ENCODE data around the gene SNX1. TPM values are rescaled to one million over a fixed set of nuclear protein-coding genes. Genes with fewer than 3 reads are reported as not detected.

Gene SNX1
- total and polyA plus RNA-seq, 2 of the 13 experiments (the other 11 are each of a cell fraction or from before 2014, with no cell fraction given): 29.3 to 60.1 TPM

GRCh38 chr15:64161688-64162477 is 66.1 kb downstream of the SNX1 start (continued):
- no peak for TF ChIP-seq NONO (IDR thresholded peaks at IDR 0.05)
- no peak for TF ChIP-seq NONO (CRISPR knock-in tag; conservative IDR thresholded peaks at IDR 0.05)
- TF ChIP-seq MEF2D (CRISPR knock-in tag; IDR thresholded peaks at IDR 0.05): peak; percentile 53; the same call in 1 of the 2 replicates
- TF ChIP-seq XRCC5 (optimal IDR thresholded peaks at IDR 0.05; ENCODE audit: low read length): no peak
- no peak for TF ChIP-seq THAP11 (CRISPR knock-in tag; IDR thresholded peaks at IDR 0.05)
- TF ChIP-seq ZNF18 (CRISPR knock-in tag; IDR thresholded peaks at IDR 0.05; ENCODE audit: insufficient replicate concordance): peak; percentile 70
- TF ChIP-seq BORCS8-MEF2B (CRISPR knock-in tag; IDR thresholded peaks at IDR 0.05): peak; percentile 37; the same call in 1 of the 2 replicates
- 0 out of 2 replicates have a peak, but pooled peaks have one; percentile 5 for TF ChIP-seq ZNF510 (CRISPR knock-in tag; IDR thresholded peaks at IDR 0.05; ENCODE audit: low read depth)
- TF ChIP-seq, protein P1, sequence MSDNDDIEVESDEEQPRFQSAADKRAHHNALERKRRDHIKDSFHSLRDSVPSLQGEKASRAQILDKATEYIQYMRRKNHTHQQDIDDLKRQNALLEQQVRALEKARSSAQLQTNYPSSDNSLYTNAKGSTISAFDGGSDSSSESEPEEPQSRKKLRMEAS (IDR thresholded peaks at IDR 0.05): peak; percentile 12; the same call in 1 of the 2 replicates
- 0 out of 2 replicates have a peak, but pooled peaks have one; percentile 14 for TF ChIP-seq RFX1 (IDR thresholded peaks at IDR 0.05)
- TF ChIP-seq KDM5A (IDR thresholded peaks at IDR 0.05; ENCODE audit: borderline replicate concordance, low read length): peak; percentile 61

DNA sequence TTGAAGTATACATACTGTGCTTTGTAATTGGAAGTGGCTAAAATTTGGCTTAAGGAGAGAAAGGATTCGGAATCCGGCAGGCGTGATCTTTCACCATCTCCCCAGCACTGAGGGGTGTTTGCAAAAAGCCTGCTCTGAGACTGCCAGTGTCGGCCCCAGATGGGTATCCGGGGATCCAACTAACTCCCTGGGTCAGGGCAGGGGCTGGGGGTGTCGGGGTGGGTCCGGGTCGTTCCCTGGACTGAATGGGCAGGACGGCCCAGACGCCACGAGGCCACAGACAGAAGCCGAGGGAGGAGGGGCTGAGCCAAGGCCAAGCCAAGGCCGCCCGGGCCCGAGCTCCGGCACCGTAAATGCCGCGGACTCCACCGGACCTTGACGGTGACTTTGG is 66.7 kb downstream of the SNX1 start:
- H4K20me1 ChIP-seq (ENCODE audit: insufficient read depth, low read length): peaks cover 18% of the 10 kb centered on the region
- DNase-seq (ENCODE audit: low spot score) (no peak), FAIRE-seq (no peak), ATAC-seq (peak; percentile 51)
- H3K4me1 ChIP-seq (ENCODE audit: insufficient read depth, low read length): peaks cover 54% of the 10 kb centered on the region
- no peak overlapping the region for H2AFZ ChIP-seq (ENCODE audit: low read length)
- H3K27me3 ChIP-seq (ENCODE audit: control insufficient read depth in 1 of 2, insufficient read depth in 2 of 2, low read length in 2 of 2): no peaks in the 10 kb centered on the region; a peak in 1 of 5 replicates
- ChIA-PET CTCF (ENCODE audit: low intra/inter-chr PET ratio, low total read pairs) (no interaction called here), POLR2A (interaction anchor here (0.5 to 4.4 kb wide), 10 partner anchors 9 to 564 kb away, joined by 3 to 52 read pairs (median 9); partner anchors contain the start of genes CIAO2A, SNX1 and TRIP4)
- peak overlapping the region; percentile 91 for H3K9ac ChIP-seq (ENCODE audit: insufficient read depth, low read depth, low read length)
- intact Hi-C loops (cut with micrococcal nuclease; ENCODE audit: unreplicated experiment): loop anchor here (5.0 kb wide), 2 partner anchors 195 to 520 kb away; partner anchors contain the start of gene CSNK1G1
- BruUV-seq (replicated peaks): no TSS peak
- peak overlapping the region; percentile 87 for H3K27ac ChIP-seq (ENCODE audit: extremely low read length, insufficient read depth, low read length)
- H3K4me3 ChIP-seq (replicated peaks in 1 of 3; ENCODE audit: insufficient read depth in 1 of 3, low read depth in 2 of 3, low read length in 3 of 3): peak overlapping the region; percentile 95 to 98 (median 97)
- WGBS (ENCODE audit: low lambda C conversion rate): 3% methylated on average over 5 of the region's 21 CpGs
- H3K9me3 ChIP-seq (ENCODE audit: low read length): no peaks in the 10 kb centered on the region
- H3K79me2 ChIP-seq (ENCODE audit: insufficient read depth, low read length): peaks cover 31% of the 10 kb centered on the region
- peak overlapping the region; percentile 87 for H3K4me2 ChIP-seq (ENCODE audit: low read depth, low read length)
- H3K36me3 ChIP-seq (replicated peaks in 1 of 2; ENCODE audit: control insufficient read depth in 1 of 2, insufficient read depth in 2 of 2, low read length in 2 of 2): peaks cover 18 to 31% of the 10 kb centered on the region in 2 experiments
- in situ Hi-C loops (cut with HindIII; ENCODE audit: extremely low pct_ligation_motif_present, low pct_unique_long_range_greater_than_20kb): no loop called here
- TF ChIP-seq, protein P2, sequence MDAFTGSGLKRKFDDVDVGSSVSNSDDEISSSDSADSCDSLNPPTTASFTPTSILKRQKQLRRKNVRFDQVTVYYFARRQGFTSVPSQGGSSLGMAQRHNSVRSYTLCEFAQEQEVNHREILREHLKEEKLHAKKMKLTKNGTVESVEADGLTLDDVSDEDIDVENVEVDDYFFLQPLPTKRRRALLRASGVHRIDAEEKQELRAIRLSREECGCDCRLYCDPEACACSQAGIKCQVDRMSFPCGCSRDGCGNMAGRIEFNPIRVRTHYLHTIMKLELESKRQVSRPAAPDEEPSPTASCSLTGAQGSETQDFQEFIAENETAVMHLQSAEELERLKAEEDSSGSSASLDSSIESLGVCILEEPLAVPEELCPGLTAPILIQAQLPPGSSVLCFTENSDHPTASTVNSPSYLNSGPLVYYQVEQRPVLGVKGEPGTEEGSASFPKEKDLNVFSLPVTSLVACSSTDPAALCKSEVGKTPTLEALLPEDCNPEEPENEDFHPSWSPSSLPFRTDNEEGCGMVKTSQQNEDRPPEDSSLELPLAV (CRISPR knock-in tag; conservative IDR thresholded peaks at IDR 0.05; ENCODE audit: low read depth): no peak
- TF ChIP-seq SMAD3 (CRISPR knock-in tag; IDR thresholded peaks at IDR 0.05) (0 out of 2 replicates have a peak, but pooled peaks have one; percentile 5), HINFP (CRISPR knock-in tag; IDR thresholded peaks at IDR 0.05; ENCODE audit: low read depth) (peak; percentile 17; the same call in 1 of the 2 replicates), KDM5A (IDR thresholded peaks at IDR 0.05; ENCODE audit: borderline replicate concordance, low read length) (peak; percentile 40; the same call in 1 of the 2 replicates), ZBTB7B (CRISPR knock-in tag; IDR thresholded peaks at IDR 0.05) (0 out of 2 replicates have a peak, but pooled peaks have one; percentile 2), U2AF1 (optimal IDR thresholded peaks at IDR 0.05; ENCODE audit: low read depth, low read length) (peak; percentile 52), ZNF138 (CRISPR knock-in tag; IDR thresholded peaks at IDR 0.05; ENCODE audit: low read depth) (peak; percentile 62; the same call in 1 of the 2 replicates)

Measured in HepG2 (cell line).